IPS-NIHi7 (cell line): ENCODE results near the gene UBE3B.

Experiments
- DNase-seq: peaks from one replicate; pipeline ENCODE4 v3.0.0; 2012; ENCODE audit warnings: mixed read lengths; ENCODE audit errors: extremely low spot score

Gene UBE3B

DNA sequence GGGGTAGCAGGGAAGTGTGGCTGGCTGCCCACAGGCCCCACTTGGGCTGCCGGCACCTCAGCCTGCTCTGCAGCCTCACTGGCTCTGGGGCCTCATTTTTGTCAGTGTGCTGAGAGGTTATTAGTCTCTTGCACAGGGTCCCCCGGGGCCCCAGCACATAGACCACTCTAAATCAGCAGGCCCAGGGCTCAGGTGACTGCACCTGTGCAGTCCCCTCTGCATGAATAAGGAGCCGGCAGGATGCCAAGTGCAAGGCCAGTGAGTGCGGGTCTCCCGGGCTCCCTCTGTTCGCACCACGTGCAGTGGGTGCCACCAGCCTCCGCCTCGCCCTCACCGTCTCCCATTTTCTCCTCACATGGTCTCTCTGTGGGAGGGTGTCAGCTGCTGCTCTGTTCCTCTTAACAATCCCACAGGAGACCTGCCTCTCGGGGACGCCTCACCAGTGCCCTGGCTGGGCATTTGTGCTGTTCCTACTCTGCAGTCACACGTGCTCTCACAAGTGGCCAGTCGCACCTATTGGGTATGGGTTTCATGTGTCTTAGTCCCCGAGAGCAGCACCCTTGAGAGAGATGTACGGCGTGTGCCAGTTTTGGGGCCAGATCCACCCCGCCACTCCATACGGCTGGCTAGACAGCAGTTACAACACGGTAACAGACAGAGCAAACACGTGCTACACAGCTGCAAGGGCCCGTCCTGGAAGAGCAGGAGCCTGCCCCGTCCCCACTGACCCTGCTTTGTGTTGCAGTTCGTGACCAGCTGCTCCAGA is 55.5 kb downstream of the UBE3B start:
- no peak for DNase-seq

DNA sequence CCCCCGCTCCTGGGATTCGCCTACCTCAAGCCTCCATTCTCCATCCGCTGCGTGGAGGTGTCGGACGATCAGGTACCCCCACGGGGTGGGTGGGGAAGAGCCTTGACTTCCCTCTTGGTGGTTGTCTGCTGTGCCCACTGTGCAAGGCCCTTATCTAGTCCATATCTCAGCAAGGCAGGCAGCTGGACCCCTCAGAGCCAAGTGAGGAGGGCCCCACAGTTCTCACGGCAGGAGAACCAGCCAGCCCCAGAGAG is 56.0 kb downstream of the UBE3B start:
- no peak for DNase-seq

DNA sequence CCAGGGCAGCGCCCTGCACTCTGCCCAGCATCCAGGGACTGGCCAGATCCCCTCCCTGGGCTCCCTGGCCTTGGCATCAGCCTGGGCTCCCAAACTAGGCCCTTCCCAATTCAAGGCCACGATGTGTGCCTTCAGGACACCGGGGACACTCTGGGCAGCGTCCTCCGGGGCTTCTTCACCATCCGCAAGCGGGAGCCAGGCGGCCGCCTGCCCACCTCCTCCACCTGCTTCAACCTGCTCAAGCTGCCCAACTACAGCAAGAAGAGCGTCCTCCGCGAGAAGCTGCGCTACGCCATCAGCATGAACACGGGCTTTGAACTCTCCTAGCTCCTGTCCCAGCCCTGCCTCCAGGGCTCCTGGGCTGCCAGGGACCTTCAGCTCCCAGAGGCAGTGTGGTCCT is 57.0 kb downstream of the UBE3B start:
- no peak for DNase-seq

DNA sequence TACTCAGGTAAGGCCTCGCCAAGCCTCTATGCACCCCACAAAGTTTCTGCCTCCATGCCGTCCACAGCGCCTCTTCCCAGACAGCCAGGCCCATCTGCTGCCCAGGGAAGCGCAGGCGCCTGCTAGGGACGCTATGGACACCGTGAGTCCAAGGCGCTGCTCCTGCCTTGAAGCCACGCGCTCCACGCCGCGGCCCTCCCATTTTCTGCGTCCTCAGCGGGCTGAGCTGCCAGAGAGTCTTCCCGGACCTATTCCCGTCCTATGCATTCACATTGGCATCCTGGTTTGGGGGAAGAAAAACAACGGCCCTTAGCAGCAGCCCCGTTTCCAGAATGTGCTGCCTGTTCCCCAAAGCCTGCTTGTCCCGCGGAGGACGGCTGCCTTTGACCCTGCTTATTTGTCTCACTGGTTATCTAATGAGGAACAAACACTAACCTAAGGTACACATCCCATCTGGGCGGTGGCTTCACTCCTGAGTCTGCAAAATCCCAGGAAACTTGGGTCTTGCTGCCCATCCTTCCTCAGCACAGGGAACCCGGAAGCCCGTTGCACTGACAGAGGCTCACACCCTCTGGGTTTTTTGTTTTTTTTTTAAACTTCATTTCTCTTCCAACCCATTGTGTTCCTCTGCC is 57.9 kb downstream of the UBE3B start:
- no peak for DNase-seq

DNA sequence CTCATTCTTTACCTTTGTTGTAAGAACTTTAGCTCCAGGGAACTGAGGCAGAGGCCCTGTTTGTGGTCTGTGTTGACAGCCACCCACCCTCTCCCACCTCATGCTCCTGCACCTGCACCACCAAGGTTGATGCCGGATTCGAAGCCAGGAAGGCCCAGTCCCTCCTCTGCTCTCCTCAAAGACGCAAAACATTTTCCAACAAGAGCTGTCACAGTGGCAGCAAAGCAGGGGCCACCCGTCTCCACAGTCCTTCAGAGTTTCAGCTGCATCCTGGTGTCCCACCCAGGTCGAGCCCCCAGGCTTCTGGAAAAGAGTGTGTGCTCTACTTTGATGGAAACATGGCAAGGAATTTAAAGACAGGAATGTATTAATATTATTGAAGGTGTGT is 58.4 kb downstream of the UBE3B start:
- DNase-seq, result no peak

DNA sequence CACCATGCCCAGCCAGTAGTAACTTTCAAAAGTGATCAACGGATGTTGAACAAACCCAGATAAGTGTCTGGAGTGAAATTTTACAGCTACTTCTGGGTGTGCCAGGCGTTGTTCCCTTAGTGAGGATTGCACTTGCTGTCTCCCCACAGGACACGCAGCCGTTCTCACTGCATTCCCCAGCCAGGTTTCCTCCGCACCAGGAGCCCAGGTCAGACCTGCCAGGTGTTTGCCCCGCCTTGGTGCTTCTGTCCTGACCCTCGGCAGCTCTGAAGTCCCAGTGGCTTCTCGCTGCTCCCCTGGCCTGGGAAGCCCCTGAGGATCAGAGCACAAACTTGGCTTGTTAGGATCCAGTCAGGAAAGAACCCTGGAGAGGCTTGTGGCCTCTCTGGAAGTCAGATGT is 59.7 kb downstream of the UBE3B start:
- no peak for DNase-seq

DNA sequence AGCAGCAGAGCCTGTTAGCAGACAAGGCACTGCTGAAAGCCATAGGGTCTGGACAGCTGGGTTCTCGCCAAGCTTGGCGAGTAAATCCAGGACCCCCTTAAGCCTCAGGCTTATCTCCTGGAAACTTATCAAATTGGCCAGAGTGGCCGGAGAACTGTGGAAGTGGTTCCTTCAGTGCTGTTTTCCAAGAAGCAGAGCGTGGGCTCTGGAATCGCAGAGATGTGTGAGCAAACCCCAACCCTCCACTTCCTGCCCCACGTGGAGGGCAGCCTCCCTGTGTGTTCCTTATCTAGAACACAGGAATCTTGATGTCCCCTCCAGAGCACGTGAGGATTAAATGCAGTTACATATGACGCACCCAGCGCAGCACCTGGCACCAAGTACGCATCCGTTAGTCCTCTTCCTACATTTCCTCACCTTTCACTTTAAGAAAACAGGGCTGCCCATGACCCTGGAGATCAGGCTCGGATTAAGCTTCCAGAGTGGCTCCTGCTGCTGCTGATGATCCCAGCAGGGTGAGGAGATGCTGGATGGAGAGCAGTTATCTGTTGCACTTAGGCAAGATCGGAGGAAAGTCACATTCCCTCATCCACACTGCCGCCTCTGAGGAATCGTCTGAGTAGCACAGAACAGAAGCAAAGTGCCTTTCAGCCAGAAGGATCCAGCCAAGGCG is 60.9 kb downstream of the UBE3B start:
- DNase-seq, result no peak

DNA sequence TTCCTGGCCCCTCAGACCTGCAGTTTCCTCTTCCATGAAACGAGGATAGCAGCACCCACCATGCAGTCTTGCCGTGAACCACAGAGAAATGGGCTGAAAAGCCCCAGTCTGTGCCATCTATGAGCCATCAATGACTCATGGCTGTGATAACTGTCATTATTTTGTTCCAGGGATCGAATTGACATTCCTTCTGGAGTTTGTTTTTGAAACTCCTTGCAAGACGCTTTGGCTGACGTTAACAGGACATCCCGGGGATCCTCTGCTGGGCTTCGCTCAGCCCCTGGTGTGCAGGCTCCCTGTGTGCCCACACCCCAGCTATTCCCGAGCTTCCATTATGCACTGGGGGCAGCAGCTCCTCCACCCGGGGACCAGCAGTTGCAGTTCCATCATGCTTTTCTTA is 62.1 kb downstream of the UBE3B start:
- DNase-seq, result no peak

DNA sequence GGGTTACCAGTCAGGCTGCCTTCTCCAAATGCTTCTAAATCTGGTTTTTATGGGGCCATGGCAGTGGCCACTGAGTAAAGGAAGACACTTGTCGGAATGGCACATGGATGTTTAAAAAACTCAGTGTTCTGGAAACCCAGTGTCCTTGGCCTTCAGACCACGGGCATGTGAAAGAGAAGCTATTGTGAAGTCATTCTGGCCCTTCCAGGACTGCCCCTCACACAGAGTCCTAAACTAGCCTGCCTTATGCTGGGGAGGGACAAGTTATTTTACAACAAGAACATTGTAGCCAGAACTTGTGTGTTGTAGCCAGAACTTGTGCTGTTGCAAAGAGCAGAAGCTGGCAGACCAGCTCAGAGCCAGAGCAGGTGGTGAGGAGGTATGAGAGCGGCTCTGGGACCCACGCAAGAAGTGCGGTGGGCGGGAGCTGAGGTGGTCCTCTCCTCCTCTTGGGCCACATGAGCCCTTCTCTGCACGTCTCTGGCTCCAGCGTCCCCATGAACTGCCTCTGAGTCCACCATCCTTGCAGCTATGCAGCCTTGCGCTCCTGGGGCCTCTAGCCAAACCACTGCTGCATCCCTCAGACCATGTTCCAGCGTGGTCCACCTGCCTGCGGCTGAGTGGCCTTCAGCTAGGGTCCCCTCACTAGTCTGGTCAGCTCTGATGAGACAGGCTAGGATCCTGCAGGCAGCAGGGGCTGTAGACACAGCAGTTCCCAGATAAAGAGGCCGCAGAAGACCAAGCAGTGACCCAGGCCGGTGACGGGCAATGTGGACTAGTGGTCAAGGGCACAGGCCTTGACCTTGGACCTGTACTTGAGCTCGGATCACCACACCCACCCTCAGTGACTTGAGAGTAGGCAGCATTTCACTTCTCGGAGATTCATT is 63.3 kb downstream of the UBE3B start:
- DNase-seq, result no peak

DNA sequence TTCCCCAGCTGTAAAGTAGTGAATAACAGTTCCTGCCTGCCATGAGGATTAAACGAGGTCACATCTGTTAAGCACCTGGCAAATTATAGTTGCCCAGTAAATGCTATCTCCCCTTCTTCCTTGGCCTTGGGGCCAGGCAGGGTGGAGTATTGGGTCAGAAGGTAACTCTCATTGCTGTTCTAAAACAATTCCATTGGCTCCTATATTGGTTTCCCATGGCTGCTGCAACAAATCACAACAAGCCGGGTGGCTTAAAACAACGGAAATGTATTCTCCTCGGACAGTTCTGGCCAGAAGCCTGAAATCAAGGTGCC is 63.9 kb downstream of the UBE3B start:
- DNase-seq, result no peak

DNA sequence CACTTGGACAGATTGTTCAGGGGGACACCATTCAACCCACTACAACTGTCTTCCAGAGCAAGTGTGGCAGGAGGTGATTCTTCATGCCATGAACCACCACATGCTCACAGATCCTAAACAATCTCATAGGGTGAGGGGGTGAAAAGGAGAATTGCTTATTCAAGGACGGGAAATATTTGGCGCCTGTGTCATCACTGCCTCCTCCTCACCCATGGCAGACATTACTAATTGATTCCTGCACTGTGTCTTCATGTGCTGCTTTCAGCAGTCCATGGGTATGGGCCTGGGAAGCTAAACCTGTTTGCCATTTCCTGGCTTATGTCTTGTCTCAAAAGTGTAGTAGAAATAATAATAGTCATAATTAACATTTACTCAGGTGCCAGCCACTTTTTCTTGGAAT is 64.6 kb downstream of the UBE3B start:
- no peak for DNase-seq

DNA sequence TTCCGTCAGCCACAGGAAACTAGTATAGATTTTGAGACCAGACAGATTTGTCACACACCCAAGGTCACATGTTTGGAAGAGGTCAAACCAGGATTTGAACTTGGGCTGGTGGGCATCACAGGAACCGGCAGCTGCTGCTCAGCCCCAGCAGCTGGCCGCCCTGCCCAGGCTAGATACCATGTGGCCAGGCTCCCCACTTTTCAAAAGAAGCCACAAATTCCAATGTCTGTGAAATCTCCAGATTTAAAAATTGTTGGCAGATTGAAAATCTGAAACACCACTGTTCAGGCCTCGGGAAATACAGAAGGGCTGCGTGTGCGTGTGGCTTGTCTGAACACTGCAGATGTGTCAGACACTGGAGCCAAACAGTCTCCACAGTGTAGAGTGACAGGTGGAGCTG is 65.4 kb downstream of the UBE3B start:
- DNase-seq, result no peak

DNA sequence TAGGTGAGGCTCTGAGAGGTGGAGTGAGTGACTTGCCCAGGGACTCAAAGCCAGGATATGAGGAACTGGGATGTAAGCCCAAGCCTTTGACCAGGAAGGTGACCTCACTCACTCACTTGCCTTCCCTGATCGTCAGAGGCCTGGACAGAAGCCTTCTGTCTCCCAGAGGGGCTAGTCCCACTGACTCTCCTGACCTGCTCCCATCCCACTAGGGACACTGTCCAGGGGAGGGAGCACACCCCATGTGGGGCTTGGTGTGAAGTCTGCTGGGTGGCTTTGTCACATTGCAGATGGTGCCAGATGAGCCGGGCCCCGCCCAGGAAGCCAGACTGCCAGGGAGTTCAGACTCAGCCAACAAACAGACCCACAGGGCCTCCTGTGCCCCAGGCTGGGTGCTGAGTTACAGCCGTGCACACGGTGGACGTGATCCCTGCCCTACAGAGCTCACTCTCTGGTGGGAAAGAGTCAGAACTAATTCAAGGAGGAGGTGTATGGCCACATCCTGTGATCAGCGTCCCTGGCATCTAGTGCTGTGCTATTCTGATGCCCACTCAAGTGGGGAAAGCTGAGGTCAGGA is 67.6 kb downstream of the UBE3B start:
- no peak for DNase-seq

DNA sequence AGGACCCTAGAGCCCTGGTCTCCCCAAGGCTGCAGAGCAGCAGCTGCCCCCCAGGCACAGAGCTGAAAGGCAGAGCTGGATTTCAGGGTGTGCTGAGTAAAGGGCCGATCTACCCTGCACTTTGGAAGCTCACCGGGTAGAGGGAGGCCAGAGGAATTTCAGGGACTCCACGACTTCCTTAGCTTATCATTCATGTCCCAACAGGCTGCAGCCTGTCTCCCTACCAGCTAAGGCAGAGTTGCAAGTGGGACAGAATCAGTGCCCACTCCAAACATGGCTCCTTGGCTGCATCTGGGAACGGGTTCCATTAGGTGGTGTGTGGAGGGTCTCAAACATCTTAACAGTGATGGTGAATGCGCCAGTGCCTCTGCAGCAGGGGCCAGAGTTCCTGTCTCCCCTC is 68.4 kb downstream of the UBE3B start:
- no peak for DNase-seq

DNA sequence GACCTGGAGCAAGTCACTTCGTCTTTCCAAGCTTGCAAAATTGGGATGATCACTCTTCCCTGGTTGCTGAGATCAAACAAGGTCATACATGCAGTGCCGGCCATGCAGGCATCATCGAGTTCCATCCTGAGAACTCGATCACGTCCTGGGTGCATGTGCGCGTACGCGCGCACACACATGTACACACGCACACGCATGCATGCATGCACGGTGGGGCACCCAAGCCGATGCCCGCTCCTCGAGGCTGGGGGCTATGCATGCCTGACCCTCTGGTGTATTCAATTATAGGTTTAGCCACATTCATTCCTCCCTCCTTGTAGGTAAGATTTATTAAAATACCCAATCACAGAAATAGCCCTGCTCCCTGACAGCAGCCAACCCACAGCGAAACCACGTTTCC is 69.9 kb downstream of the UBE3B start:
- DNase-seq, result no peak

DNA sequence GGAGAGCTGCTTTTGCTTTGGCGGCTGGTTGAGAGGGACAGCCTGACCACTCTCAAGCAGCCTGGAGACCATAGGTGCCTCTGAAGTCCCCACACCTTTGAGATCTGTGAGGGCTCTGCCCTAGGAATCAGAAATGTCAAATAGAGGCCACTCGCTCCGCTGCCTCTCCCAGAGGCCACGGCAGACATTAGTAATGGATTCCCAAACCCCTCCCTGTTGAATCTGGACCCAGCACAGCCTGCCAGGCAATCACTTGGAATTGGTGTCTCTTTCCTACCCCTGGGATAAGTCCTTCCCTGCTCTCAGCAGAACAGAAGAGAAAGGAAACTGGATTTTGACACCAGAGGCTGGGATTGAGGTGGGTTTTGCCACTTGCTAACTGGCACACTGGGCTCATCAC is 70.8 kb downstream of the UBE3B start:
- no peak for DNase-seq

DNA sequence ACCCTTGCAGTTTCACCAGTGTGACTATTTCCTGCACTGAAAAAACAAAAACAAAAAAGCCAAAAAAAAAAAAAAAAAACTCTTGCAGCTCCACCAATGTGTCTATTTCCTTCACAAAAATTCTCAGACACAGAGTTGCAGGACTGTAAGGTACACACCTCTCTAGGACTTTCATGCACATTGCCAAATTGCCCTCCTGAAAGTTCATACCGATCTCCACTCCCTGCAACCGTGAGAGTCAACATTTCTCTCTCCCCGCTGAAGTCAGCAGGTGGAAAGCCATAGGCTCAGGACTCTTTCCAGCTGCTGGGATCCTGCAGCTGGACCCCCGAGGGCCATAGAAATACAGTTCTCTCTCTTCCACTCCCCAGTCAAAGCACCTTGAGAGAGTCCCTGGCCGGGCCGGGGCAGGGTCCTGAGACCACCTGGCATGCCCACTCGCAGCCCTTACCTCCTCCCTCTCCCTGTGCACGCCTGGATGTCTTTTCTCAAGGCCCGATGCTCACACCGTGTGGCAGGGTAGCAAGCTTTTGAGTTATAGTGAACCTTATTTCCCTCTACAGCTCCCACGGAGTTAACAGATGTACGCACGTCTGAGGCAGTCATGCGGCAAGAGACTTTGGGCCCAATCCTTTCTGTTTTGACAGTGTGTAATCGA is 72.3 kb downstream of the UBE3B start:
- DNase-seq, result no peak

DNA sequence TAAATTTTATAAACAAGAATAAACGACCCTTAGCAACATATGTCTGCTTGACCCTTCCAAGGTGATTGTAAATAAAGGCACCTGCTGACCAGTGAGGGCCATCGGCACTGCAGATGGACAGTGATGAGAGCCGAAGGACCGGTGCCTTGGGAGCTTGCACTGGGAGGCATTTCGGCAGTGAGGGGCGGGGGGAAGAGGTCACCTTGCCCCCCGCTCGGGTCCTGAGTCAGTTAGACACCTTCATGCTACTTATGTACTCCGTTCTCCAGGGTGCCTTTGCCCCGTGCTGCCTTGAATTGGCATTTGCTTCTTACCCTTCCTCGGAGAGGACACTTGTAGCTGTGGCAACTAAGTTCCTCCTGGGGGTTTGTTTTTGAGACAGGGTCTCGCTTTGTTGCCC is 72.8 kb downstream of the UBE3B start:
- DNase-seq, result no peak

DNA sequence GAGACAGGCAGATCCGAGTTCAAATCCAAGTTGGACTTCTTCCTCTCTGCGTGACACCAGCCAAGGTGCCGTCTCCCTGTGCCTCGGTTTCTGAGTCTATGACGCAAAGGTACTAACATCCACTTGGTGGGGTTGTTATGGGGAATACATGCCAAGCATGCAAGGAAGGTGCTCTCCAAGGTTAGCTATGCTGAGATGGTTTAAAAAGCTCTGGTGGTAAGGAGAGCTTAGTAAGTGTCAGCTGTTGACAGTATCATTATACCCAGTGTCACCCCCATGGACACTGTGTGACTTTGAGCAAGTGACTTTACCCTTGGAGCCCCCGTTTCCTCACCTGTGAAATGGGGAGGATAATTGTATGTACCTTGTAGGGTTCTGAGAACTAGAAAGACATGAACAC is 73.7 kb downstream of the UBE3B start:
- no peak for DNase-seq

DNA sequence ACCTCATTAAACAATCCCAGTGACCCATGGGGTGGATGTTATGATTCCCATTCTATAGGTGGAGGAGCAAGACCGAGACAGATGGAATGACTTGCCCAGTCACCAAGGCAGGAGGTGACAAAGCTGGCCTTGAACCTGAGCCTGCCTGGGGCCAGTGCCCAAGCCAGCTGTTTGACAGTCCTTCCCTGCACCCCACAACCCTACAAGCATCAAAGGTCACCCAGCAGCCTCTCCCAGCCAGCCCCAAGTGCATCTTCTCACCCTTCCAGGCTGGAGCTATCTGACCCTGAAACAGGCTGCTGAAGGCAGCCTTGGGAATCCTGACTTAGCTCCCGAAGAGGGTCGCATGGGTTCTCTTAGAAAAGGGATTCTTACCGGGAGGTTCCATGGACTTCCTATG is 75.5 kb downstream of the UBE3B start:
- DNase-seq, result no peak

DNA sequence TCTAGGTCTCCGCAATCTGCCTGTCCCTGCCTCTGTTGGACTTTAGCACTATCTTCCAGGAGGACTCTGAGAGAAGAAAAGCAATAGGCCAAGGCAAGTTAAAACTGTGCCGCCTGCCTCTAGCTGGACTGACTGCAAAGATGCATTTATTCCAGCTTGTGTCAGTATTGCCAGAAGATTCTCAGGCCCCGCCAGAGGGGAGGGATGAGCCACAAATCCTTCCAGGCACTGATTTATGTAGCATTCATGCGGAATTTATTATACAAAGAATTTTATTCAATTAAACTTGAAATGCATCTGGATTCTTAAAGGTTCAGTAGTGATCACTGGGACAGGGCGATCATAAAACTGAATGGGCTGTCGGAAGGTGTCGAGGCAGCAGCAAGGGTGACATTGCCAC is 76.0 kb downstream of the UBE3B start:
- no peak for DNase-seq
